GM19099 (cell line): ENCODE measurements around the gene PRKCB.

Experiments
- POLR2A ChIP-seq: IDR thresholded peaks from 3 replicates; pipeline ENCODE4 v1.6.1; 2011; ENCODE audit warnings: low read depth; ENCODE audit not compliant: insufficient read length; ENCODE audit errors: extremely low read depth

Gene PRKCB

DNA sequence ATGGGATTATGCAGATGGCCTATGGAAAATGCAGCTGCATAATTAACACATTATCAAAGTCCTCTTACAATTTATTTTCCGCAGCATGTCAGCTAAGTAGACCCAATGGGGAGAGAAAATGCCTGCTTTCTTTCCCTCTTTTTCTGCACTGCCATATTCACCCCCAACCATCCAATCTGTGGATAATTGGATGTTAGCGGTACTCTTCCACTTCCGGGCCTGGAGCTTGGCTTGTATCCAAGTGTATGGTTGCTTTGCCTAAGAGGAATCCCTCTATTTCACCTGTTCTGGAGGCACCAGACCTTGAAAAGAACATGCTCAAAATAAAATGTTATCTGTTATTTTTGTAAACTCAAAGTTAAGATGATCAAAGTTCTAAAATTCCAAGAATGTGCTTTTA lies 379.2 kb downstream of the PRKCB start:
- TF ChIP-seq POLR2A: no peak

DNA sequence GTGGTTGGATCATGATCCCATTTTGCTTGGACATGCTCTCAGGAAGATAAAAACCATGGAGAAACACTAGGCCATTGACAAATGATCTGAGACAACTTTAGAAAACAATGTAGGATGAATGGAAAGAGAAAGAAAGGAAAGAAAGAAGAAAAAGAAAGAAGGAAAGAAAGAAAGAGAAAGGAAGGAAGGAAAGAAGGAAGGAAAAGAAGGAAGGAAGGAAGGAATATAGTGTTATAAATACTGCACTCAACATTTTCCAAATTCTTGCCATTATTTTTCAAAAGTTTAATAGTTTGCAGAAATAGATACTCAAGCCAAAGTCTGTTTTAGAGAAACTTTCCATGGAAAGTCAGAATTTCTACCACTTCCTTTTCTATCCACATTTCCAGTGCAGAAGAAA lies 381.2 kb downstream of the PRKCB start:
- TF ChIP-seq POLR2A: no peak

- no peak for TF ChIP-seq POLR2A
Observed at GRCh38 chr16:24217461-24217860, 381.7 kb downstream of the PRKCB start.

- no peak for TF ChIP-seq POLR2A
Observed at GRCh38 chr16:24218299-24218698, 382.5 kb downstream of the PRKCB start.

GRCh38 chr16:24221219-24221618 lies 385.4 kb downstream of the PRKCB start:
- TF ChIP-seq POLR2A: no peak

DNA sequence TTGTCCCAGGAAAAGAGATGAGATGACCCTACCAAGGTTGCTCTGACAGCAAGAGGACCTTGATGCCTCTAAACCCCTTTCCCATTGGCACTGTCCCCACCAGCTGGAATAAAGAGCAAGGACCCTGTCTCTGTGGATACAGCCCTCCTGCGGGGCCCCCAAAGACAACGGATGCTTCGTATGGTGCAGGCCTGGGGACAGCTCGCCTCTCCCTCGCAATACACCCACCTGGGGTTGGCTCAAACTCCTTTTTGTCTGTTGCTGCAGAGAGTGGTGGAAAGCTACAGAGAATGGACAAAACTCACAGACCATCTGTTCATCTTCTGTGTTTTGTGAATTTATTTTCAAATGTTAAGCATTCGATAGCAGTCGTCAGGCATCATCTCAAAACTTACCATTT lies 392.7 kb downstream of the PRKCB start:
- TF ChIP-seq POLR2A: no peak

GRCh38 chr16:24232936-24233335 lies 397.2 kb downstream of the PRKCB start:
- no peak for TF ChIP-seq POLR2A

DNA sequence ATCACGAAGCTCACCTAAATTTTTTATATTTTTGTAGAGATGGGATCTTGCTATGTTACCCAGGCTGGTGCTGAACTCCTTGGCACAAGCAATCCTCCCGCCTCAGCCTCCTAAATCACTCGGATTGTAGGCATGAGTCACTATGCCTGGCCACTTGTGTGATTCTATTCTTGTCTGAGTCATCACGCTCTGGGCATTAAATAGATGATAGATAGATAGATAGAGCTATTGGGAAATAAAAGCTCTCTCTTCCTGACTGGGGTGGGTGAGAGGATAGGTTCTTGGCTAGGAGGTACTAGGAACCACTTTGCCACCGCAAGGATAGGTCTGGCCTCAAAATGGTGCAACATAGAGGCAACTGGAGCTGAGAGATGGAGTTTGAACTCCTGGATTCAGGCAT lies 399.0 kb downstream of the PRKCB start:
- no peak for TF ChIP-seq POLR2A

- TF ChIP-seq POLR2A: no peak
Observed at GRCh38 chr16:24235806-24236205, 400.0 kb downstream of the PRKCB start.

DNA sequence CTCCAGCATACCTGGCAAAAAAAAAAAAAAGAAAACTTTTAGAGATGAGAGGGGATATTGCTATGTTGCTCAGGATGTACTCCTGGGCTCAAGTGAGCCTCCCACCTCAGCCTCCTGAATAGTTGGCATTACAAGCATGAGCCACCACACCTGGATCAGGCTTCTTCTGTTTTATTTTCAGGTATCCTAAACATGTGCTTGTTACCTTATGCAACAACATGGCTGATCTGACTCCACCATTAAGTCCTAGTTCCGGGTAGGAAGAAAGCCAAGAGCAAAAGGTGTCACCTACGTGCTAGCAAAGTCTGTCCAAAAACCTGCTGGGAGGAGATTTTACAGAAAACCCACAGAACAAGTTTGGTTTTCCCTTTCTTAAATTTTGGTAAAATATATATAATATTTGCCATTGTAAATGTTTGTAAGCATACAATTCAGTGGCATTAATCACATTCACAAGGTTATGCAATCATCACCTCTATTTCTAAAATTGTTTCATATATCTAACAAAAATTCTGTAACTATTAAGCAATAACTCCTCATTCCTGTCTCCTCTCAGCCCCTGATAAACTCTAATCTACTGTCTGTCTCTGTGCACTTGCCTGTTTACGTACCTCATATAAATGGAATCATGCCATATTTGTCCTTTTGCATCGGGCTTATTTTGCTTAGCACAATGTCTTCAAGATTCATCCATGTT lies 411.3 kb downstream of the PRKCB start:
- TF ChIP-seq POLR2A: no peak

GRCh38 chr16:24253192-24253591 lies 417.4 kb downstream of the PRKCB start:
- TF ChIP-seq POLR2A: no peak

DNA sequence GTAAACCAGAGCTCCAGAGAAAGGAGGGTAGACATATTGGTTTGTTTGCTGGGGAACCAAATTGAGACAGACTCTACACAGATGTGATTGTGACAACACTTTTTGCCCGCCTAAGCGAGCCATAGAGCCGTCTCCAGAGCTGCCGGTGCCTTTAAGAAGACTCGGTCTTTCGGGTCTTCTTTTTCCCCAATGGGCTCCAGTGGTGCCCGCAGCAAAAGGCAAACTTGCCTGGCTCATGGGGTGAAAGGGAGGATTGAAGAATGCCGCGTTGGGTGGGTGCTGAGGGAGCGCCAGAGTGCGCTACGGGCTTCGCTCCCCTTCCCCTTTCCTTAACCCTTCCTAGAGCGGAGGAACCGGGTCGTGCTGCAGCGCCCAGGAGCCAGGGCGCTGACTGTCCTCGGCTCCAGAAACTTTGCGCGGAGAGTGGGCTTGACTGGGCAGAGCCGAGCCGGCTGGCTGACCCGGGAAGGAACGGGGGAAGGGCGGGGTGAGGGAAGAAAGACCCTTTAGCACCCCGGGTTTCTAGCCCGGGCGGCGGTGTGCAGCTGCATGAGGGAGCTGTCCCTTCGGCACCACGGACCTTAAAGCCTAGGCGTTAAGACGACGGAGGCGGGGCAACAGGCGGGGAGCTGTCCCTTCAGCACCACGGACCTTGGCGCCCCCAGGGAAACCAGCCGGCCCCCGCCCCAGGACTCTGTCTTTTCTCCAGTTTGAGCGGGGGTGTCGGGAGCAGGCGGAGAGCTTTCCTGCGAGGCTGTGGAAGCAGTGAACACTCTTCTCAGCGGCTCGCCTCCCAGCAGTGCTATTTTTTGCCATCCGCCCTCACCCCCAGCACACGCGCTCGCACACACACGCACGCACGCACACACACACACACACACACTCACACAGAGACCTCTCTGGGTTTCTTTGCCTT lies 419.9 kb downstream of the PRKCB start, which contains the start of gene CACNG3:
Gene CACNG3 (plus strand): TSS at position 880 of the 916 bp plus-strand sequence. CDS start 420 bp downstream, outside the sequence.
- TF ChIP-seq POLR2A: no peak

GRCh38 chr16:24257958-24258357 lies 422.2 kb downstream of the PRKCB start:
- no peak for TF ChIP-seq POLR2A

DNA sequence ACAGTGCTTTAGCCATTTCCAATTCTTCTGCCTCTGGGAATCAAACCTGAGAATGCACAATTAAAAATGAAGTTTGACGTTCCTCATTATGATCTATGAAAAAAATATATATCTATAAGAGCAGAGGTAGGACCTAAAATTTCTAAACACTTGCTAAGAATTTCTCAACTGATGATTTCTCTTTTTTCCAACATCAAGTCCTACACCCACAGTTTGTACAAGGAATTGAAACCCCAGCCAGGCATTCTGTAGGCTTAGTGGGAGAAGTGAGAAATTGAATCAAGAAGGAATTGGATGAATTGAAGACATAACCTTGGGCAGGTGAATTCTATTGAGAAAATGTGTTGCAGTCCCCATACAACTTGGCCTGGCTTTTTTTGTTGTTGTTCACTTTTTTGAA lies 423.0 kb downstream of the PRKCB start:
- TF ChIP-seq POLR2A: no peak

DNA sequence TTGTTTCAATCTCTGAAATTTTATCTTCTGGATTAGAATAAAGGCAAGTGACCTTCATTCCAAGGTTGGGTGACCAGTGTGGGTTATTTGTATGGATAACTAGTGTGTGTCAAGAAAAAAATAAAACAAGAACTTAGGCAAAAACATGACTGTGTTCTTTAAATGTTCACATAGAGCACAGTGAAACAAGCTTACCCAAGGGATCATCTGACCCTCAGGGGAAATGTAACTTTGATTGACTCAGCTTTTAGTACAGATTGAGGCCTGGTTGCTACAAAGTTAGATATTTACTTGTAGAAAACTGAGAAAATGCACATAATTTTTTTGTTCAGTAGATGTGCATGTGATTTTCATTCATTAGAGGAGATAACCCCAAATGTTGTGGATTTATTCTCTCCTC lies 427.0 kb downstream of the PRKCB start:
- no peak for TF ChIP-seq POLR2A
